Thoracic aorta (tissue), 2 donors: ENCODE measurements around the gene ATXN1. TPM values are rescaled to one million over a fixed set of nuclear protein-coding genes. Genes with fewer than 3 reads are reported as not detected.

ENCODE experiments used
- ATAC-seq: fragments of 150-250 bp; one replicate; pipeline ENCODE4 v1.8.0; 2017; ENCODE audit warnings: low read depth; ENCODE audit not compliant: insufficient number of reproducible peaks, low FRiP score
- DNase-seq: peaks from one replicate; pipeline ENCODE4 v3.0.0-alpha.2; 2020; ENCODE audit warnings: low spot score
- H3K27ac ChIP-seq, 2 donors: fragments of 200-600 bp; sonication (generic); 1 replicate in 1 of 2; 2 replicates in 1 of 2; pipeline ENCODE4 v1.5.1; 2016; ENCODE audit warnings: mild to moderate bottlenecking in 2 of 2, moderate library complexity in 2 of 2
- H3K27me3 ChIP-seq: fragments of 200-600 bp; sonication (generic); replicated peaks from 2 replicates; pipeline ENCODE4 v1.6.0; 2016; ENCODE audit warnings: mild to moderate bottlenecking; ENCODE audit not compliant: insufficient read depth
- H3K36me3 ChIP-seq: fragments of 200-600 bp; sonication (generic); one replicate; pipeline ENCODE4 v1.5.1; 2016
- H3K4me1 ChIP-seq, 2 donors: fragments of 200-600 bp; sonication (generic); 1 replicate in 1 of 2; 2 replicates in 1 of 2; pipeline versions ENCODE4 v1.5.1 to v1.6.0; 2016; ENCODE audit warnings: low read depth in 2 of 2, mild to moderate bottlenecking in 1 of 2; ENCODE audit not compliant: control insufficient read depth in 1 of 2
- H3K4me3 ChIP-seq: fragments of 200-600 bp; sonication (generic); 2 replicates; pipeline ENCODE4 v1.5.1; 2016; ENCODE audit warnings: mild to moderate bottlenecking
- H3K9me3 ChIP-seq: fragments of 200-600 bp; sonication (generic); 2 replicates; pipeline ENCODE4 v1.5.1; 2016
- CTCF ChIP-seq: fragments of 200-600 bp; sonication (generic); IDR thresholded peaks from one replicate; pipeline ENCODE4 v1.5.1; 2019; ENCODE audit warnings: antibody characterized with exemption
- total RNA-seq, 2 donors: library from RNA; depleted of rRNA; stranded (reverse); fragments of >200 nt; gene quantifications; one replicate each; pipeline versions ENCODE4 v1.1.0 to v1.2.3, GENCODE V29; 2016

Gene ATXN1
- total RNA-seq, 2 donors from 2014 or later: 59.8 to 62.4 TPM

DNA sequence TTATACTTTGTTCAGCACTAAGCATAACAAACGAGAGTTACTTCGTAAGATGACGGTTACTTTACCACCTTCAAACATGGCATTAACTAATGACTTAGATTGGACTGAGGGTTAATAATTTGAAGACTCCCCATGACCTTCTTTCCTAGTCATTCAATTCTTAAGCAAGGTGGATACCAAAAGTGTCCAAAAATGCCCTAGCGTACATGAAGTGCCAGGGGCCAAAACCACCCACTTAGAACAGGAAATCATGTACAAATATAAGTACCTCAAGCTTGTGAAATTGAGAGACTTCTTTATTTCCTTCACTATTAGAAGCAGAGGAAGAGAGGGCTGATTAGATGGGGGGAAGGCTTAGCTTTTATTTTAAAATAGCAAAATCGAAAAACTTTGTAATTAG, 166.4 kb downstream of the ATXN1 start:
- TF ChIP-seq CTCF: no peak
- DNase-seq: no peak
- Histone ChIP-seq H3K9me3 (no peaks in the 10 kb centered on the region), H3K27ac (no peak overlapping the region), H3K4me3 (no peak overlapping the region), H3K36me3 (no peaks in the 10 kb centered on the region), H3K27me3 (no peaks in the 10 kb centered on the region), H3K4me1 (peaks cover 0 to 5% of the 10 kb centered on the region in 2 donors)
- ATAC-seq: no peak

DNA sequence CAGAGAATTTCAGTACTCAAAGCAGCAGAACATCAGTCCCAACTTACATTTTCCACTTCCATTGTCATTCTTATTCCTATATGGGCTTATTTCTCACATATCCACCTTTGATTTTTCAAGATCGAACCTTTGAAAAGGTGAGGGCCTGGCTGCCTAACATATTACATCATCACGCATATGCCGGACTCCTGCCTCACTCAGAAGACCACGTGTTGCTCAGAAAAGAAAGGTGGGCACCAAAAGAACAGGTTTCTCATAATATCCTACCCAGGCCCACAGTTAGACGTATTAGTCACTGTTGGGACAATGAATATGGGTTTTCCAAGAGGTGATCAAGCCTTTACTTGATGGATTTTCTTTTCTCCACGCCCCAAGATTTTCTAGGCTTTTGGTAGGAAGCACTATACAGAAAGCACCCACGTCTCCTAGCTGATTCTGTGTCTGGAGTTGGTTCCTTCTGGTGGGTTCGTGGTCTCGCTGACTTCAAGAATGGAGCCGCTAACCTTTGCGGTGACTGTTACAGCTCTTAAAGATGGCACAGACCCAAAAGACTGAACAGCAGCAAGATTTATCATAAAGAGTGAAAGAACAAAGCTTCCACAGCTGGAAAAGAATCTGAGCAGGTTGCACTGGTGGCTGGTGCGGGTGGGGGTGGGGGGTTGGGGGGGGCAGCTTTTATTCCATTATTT, 168.9 kb downstream of the ATXN1 start:
- Histone ChIP-seq H3K9me3 (no peaks in the 10 kb centered on the region), H3K4me1 (peaks cover 0 to 7% of the 10 kb centered on the region in 2 donors), H3K4me3 (no peak overlapping the region), H3K36me3 (no peaks in the 10 kb centered on the region), H3K27ac (no peak overlapping the region), H3K27me3 (no peaks in the 10 kb centered on the region)
- ATAC-seq (no peak), DNase-seq (no peak)
- TF ChIP-seq CTCF: no peak

DNA sequence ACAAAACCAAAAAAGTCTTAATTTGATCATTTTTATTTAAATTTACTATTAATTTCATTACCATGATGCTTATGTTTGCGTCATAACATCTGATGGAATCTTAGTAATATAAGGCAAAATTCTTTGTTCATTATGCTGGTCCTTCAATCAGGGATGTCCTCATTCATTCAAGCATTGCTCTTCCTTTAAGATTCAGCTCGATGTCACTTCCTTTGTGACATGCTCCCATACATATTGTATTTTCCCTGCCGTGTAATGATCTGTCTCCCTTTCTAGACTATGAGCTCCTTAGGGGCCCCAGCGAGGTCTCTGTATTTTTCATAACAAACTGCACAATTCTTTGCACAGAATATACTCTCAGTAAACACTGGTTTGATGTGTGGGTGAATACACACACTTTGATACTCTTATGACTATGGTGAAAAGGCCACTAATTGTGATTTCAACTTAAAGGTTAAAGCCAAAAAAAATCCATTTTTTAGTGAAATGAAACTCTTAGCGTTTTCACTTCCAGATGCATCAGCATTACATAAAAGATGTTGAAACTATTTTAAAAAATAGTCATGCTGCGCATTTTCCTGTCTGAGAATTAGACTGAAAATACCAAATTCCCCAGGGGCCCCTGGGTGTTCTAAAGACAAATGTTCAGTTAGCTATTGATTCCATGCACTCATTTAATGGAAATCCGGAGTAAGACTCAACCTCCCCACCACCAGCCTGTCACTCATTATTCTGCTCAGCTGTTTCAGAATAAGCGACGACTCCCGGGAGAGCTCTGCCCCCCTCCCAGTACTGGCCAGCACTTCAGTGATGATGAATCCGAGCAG, 169.7 kb downstream of the ATXN1 start:
- no peak overlapping the region for H3K4me3 ChIP-seq
- no peak for DNase-seq
- no peaks in the 10 kb centered on the region for H3K27me3 ChIP-seq
- no peaks in the 10 kb centered on the region for H3K9me3 ChIP-seq
- no peak overlapping the region for H3K27ac ChIP-seq
- no peaks in the 10 kb centered on the region for H3K36me3 ChIP-seq
- peaks cover 0 to 14% of the 10 kb centered on the region in 2 donors for H3K4me1 ChIP-seq
- no peak for ATAC-seq
- no peak for TF ChIP-seq CTCF

- no peak for TF ChIP-seq CTCF
- Histone ChIP-seq H3K36me3 (no peaks in the 10 kb centered on the region), H3K4me3 (peak overlapping the region; percentile 32), H3K27ac (no peak overlapping the region), H3K4me1 (peaks cover 0 to 11% of the 10 kb centered on the region in 2 donors), H3K27me3 (no peaks in the 10 kb centered on the region), H3K9me3 (no peaks in the 10 kb centered on the region)
- DNase-seq: no peak
- no peak for ATAC-seq
Observed at GRCh38 chr6:16585805-16586204, 175.5 kb downstream of the ATXN1 start.

- TF ChIP-seq CTCF: no peak
- H3K4me3 ChIP-seq: no peak overlapping the region
- no peak overlapping the region for H3K27ac ChIP-seq
- H3K27me3 ChIP-seq: no peaks in the 10 kb centered on the region
- peaks cover 0 to 11% of the 10 kb centered on the region in 2 donors for H3K4me1 ChIP-seq
- no peak for DNase-seq
- H3K36me3 ChIP-seq: no peaks in the 10 kb centered on the region
- H3K9me3 ChIP-seq: no peaks in the 10 kb centered on the region
- ATAC-seq: no peak
Observed at GRCh38 chr6:16583144-16583762, 178.0 kb downstream of the ATXN1 start.
